SK-N-SH (cell line): ENCODE data around the gene SMAGP. TPM values are rescaled to one million over a fixed set of nuclear protein-coding genes. Genes with fewer than 3 reads are reported as not detected.

Experiments
- CTCF ChIA-PET: fragments of 300-600, 350-600 bp; formaldehyde crosslinking; extraction: SDS; loops from one replicate; lab custom pipeline; 2021; lab: Yijun Ruan, JAX
- POLR2A ChIA-PET: fragments of 350-600 bp; sonication (Branson Sonifier 250); formaldehyde crosslinking; extraction: SDS; loops from one replicate; lab custom pipeline; 2020; ENCODE audit warnings: antibody characterized with exemption, inconsistent platforms; lab: Yijun Ruan, JAX
- DNase-seq: peaks from one replicate; pipeline ENCODE4 v3.0.0; 2012
- H2AFZ ChIP-seq: fragments of 200-600 bp; sonication (generic); 2 replicates; pipeline ENCODE4 v1.8.1; 2016; ENCODE audit warnings: antibody characterized with exemption, mild to moderate bottlenecking, low read depth
- H3F3A ChIP-seq: fragments of 200-600 bp; sonication (generic); replicated peaks from 2 replicates; pipeline ENCODE3; 2016; ENCODE audit warnings: antibody characterized with exemption, mild to moderate bottlenecking; ENCODE audit not compliant: insufficient read depth
- H3K27ac ChIP-seq, 2 experiments: fragments of 200-500 bp in 1 of 2; fragments of 200-600 bp in 1 of 2; sonication (Bioruptor generic) in 1 of 2; sonication (generic), shearing (Covaris generic) in 1 of 2; 2 replicates each; pipeline versions ENCODE4 v1.5.1 to v1.6.1; 2014 to 2016; ENCODE audit warnings: low read depth in 2 of 2, inconsistent platforms in 1 of 2, low read length in 1 of 2, mild to moderate bottlenecking in 1 of 2, mixed read lengths in 1 of 2
- H3K27me3 ChIP-seq: fragments of 200-600 bp; sonication (generic), shearing (Covaris generic); 2 replicates; pipeline ENCODE4 v1.6.1; 2016; ENCODE audit warnings: mixed run types; ENCODE audit not compliant: insufficient read depth
- H3K36me3 ChIP-seq, 2 experiments: fragments of 200-500 bp in 1 of 2; fragments of 200-600 bp in 1 of 2; sonication (Bioruptor generic) in 1 of 2; sonication (generic) in 1 of 2; replicated peaks in 1 of 2; 2 replicates each; pipeline versions ENCODE3 to v1.5.1; 2014 to 2016; ENCODE audit warnings: low read length in 1 of 2, mild to moderate bottlenecking in 1 of 2; ENCODE audit not compliant: insufficient read depth in 2 of 2, control insufficient read depth in 1 of 2
- H3K4me1 ChIP-seq, 2 experiments: fragments of 200-500 bp in 1 of 2; fragments of 200-600 bp in 1 of 2; sonication (Bioruptor generic) in 1 of 2; sonication (generic), shearing (Covaris generic) in 1 of 2; 2 replicates each; pipeline versions ENCODE4 v1.5.1 to v1.6.1; 2014 to 2016; ENCODE audit warnings: low read depth in 1 of 2, low read length in 1 of 2, mixed run types in 1 of 2; ENCODE audit not compliant: insufficient read depth in 2 of 2, control insufficient read depth in 1 of 2
- H3K4me2 ChIP-seq: fragments of 200-600 bp; sonication (generic), shearing (Covaris generic); 2 replicates; pipeline ENCODE4 v1.6.1; 2017; ENCODE audit warnings: mixed run types
- H3K4me3 ChIP-seq, 2 experiments: fragments of 200-500 bp in 1 of 2; fragments of 200-600 bp in 1 of 2; sonication (Bioruptor generic) in 1 of 2; sonication (generic), shearing (Covaris generic) in 1 of 2; 2 replicates each; pipeline versions ENCODE4 v1.5.1 to v1.8.1; 2014 to 2016; ENCODE audit warnings: low read depth in 2 of 2, inconsistent platforms in 1 of 2, low read length in 1 of 2, mild to moderate bottlenecking in 1 of 2, mixed read lengths in 1 of 2, moderate library complexity in 1 of 2
- H3K79me2 ChIP-seq: fragments of 200-600 bp; sonication (generic); 2 replicates; pipeline ENCODE4 v1.8.1; 2017; ENCODE audit warnings: mild to moderate bottlenecking; ENCODE audit not compliant: insufficient read depth
- H3K9ac ChIP-seq: fragments of 200-600 bp; sonication (generic); 2 replicates; pipeline ENCODE4 v1.6.1; 2017; ENCODE audit warnings: mixed run types
- H3K9me2 ChIP-seq: fragments of 200-600 bp; sonication (generic); 2 replicates; pipeline ENCODE4 v1.6.1; 2017; ENCODE audit warnings: mixed run types
- H3K9me3 ChIP-seq: fragments of 200-600 bp; sonication (generic); 2 replicates; pipeline ENCODE4 v1.6.1; 2017; ENCODE audit warnings: mixed run types, mild to moderate bottlenecking, moderate library complexity
- H4K20me1 ChIP-seq: fragments of 200-600 bp; sonication (generic); 2 replicates; pipeline ENCODE4 v1.6.1; 2017; ENCODE audit warnings: mild to moderate bottlenecking, mixed run types; ENCODE audit not compliant: insufficient read depth
- CTCF ChIP-seq: fragments of 200-600 bp; sonication (generic); IDR thresholded peaks from 2 replicates; pipeline ENCODE4 v1.6.1; 2017; ENCODE audit warnings: antibody characterized with exemption, mild to moderate bottlenecking, moderate library complexity
- EP300 ChIP-seq, 2 experiments: IDR thresholded peaks; 2 replicates each; pipeline versions ENCODE4 v1.4.0 to v1.6.1; 2012; ENCODE audit warnings: borderline replicate concordance in 1 of 2, low read depth in 1 of 2, low read length in 1 of 2
- EZH2phosphoT487 ChIP-seq: fragments of 200-600 bp; sonication (generic); IDR thresholded peaks from 2 replicates; pipeline ENCODE4 v1.6.1; 2017; ENCODE audit warnings: low read depth, mixed run types, mild to moderate bottlenecking, antibody characterized with exemption, moderate library complexity, borderline replicate concordance
- FOSL2 ChIP-seq: IDR thresholded peaks from 2 replicates; pipeline ENCODE4 v1.4.0; 2012; ENCODE audit warnings: low read depth, mild to moderate bottlenecking, moderate library complexity, borderline replicate concordance
- FOXJ3 ChIP-seq: sonication (generic); formaldehyde crosslinking; IDR thresholded peaks from 2 replicates; pipeline ENCODE4 v1.5.1; 2020; ENCODE audit warnings: mild to moderate bottlenecking, missing genetic modification reagents
- GABPA ChIP-seq: IDR thresholded peaks from 2 replicates; pipeline ENCODE4 v1.4.0; 2012; ENCODE audit warnings: low read depth, mild to moderate bottlenecking
- IRF3 ChIP-seq: fragments of 150-350 bp; IDR thresholded peaks from 2 replicates; pipeline ENCODE4 v1.6.1; 2016; ENCODE audit warnings: mild to moderate bottlenecking, low read depth, low read length
- MAX ChIP-seq: IDR thresholded peaks from 2 replicates; pipeline ENCODE4 v1.4.0; 2012; ENCODE audit warnings: low read depth
- MEF2A ChIP-seq: IDR thresholded peaks from 2 replicates; pipeline ENCODE4 v1.4.0; 2012; ENCODE audit warnings: low read depth, borderline replicate concordance
- MXI1 ChIP-seq: IDR thresholded peaks from 2 replicates; pipeline ENCODE4 v1.6.1; 2012; ENCODE audit warnings: mild to moderate bottlenecking, low read depth, low read length, improper control_type of control experiment
- NFIC ChIP-seq: IDR thresholded peaks from 2 replicates; pipeline ENCODE4 v1.4.0; 2012; ENCODE audit warnings: borderline replicate concordance
- NRF1 ChIP-seq: IDR thresholded peaks from 2 replicates; pipeline ENCODE4 v1.6.1; 2012; ENCODE audit warnings: low read depth, mild to moderate bottlenecking, low read length
- POLR2AphosphoS5 ChIP-seq: IDR thresholded peaks from 2 replicates; pipeline ENCODE4 v1.6.1; 2012; ENCODE audit warnings: low read depth, low read length
- RAD21 ChIP-seq: IDR thresholded peaks from 2 replicates; pipeline ENCODE4 v1.6.1; 2012; ENCODE audit warnings: mild to moderate bottlenecking, low read length
- RCOR1 ChIP-seq: fragments of 150-350 bp; IDR thresholded peaks from 2 replicates; pipeline ENCODE4 v1.6.1; 2017; ENCODE audit warnings: antibody characterized with exemption, low read length
- REST ChIP-seq: IDR thresholded peaks from 2 replicates; pipeline ENCODE4 v1.6.1; 2012; ENCODE audit warnings: mild to moderate bottlenecking, low read depth, low read length, moderate library complexity
- RFX5 ChIP-seq: IDR thresholded peaks from 2 replicates; pipeline ENCODE4 v1.6.1; 2012; ENCODE audit warnings: mild to moderate bottlenecking, improper control_type of control experiment, low read length
- RXRA ChIP-seq: IDR thresholded peaks from 2 replicates; pipeline ENCODE4 v1.4.0; 2012; ENCODE audit warnings: low read depth, mild to moderate bottlenecking, borderline replicate concordance
- SIN3A ChIP-seq: IDR thresholded peaks from 2 replicates; pipeline ENCODE4 v1.6.1; 2012; ENCODE audit warnings: low read depth, mild to moderate bottlenecking, low read length, moderate library complexity, borderline replicate concordance
- TAF1 ChIP-seq: IDR thresholded peaks from 2 replicates; pipeline ENCODE4 v1.6.1; 2012; ENCODE audit warnings: low read depth, mild to moderate bottlenecking, low read length, moderate library complexity, borderline replicate concordance
- TCF12 ChIP-seq: IDR thresholded peaks from 2 replicates; pipeline ENCODE4 v1.4.0; 2012
- TEAD4 ChIP-seq: IDR thresholded peaks from 2 replicates; pipeline ENCODE4 v1.4.0; 2012; ENCODE audit warnings: mild to moderate bottlenecking, borderline replicate concordance; ENCODE audit not compliant: insufficient read depth
- USF1 ChIP-seq: IDR thresholded peaks from 2 replicates; pipeline ENCODE4 v1.4.0; 2012; ENCODE audit warnings: low read depth, borderline replicate concordance
- ZBTB33 ChIP-seq: IDR thresholded peaks from 2 replicates; pipeline ENCODE4 v1.4.0; 2012; ENCODE audit warnings: low read depth, borderline replicate concordance
- WGBS: methylation state at CpG from one replicate; pipeline ENCODE4 v1.1.6; 2017; ENCODE audit warnings: low lambda C conversion rate; 5-methylcytosine and 5-hydroxymethylcytosine counted together
- polyA plus RNA-seq, 3 experiments: library from polyadenylated mRNA; depleted of rRNA; stranded (reverse); fragments of >200 nt; gene quantifications; 2 replicates each; pipeline ENCODE4 v1.2.3, GENCODE V29; 2012

Gene SMAGP
- polyA plus RNA-seq, 1 of the 3 experiments (the other 2 are of a cell fraction) = 26.3 TPM

GRCh38 chr12:51262758-51263177, 7.4 kb downstream of the SMAGP start:
- 50% methylated on average over 7 of the region's 7 CpGs for WGBS
- H3K4me1 ChIP-seq = peaks cover 0 to 5% of the 10 kb centered on the region in 2 experiments; a peak in 1 of 4 replicates
- peaks cover 18% of the 10 kb centered on the region for H3K79me2 ChIP-seq
- no peaks in the 10 kb centered on the region for H3K36me3 ChIP-seq
- H3K4me3 ChIP-seq = no peak overlapping the region; a peak in 1 of 4 replicates
- H3K4me2 ChIP-seq = no peak overlapping the region
- H3K27ac ChIP-seq = peak overlapping the region in 1 of 2 experiments; percentile 43; a peak in 2 of 4 replicates
- no peaks in the 10 kb centered on the region for H3K27me3 ChIP-seq
- peaks cover 3% of the 10 kb centered on the region for H3F3A ChIP-seq
- CTCF ChIA-PET = interaction anchor here (0.6 to 2.8 kb wide), 9 partner anchors 9 to 269 kb away, joined by 3 to 11 read pairs (median 4); no protein-coding TSS in a partner anchor
- no peaks in the 10 kb centered on the region for H3K9me2 ChIP-seq
- 0 out of 2 replicates have a peak, but pooled peaks cover 3% of the 10 kb centered on the region for H4K20me1 ChIP-seq
- no peak overlapping the region for H2AFZ ChIP-seq
- H3K9me3 ChIP-seq = no peaks in the 10 kb centered on the region
- DNase-seq = no peak
- POLR2A ChIA-PET = interaction anchor here (0.7 kb wide), 1 partner anchor 268 kb away, joined by 4 read pairs; no protein-coding TSS in a partner anchor
- H3K9ac ChIP-seq = no peak overlapping the region
- TF ChIP-seq FOSL2 = peak; percentile 19; the same call in 1 of the 2 replicates
- no peak for TF ChIP-seq EP300 (IDR thresholded peaks at IDR 0.05; ENCODE audit: borderline replicate concordance in 1 of 2, low read depth in 1 of 2, low read length in 1 of 2)
- no peak for TF ChIP-seq USF1
- no peak for TF ChIP-seq NFIC
- TF ChIP-seq CTCF = peak; percentile 51
- TF ChIP-seq GABPA = no peak
- no peak for TF ChIP-seq MXI1
- TF ChIP-seq RAD21 = peak; percentile 18; the same call in 1 of the 2 replicates
- TF ChIP-seq NRF1 = no peak
- no peak for TF ChIP-seq MAX
- TF ChIP-seq POLR2AphosphoS5 = no peak
- TF ChIP-seq RXRA = no peak
- TF ChIP-seq REST = no peak
- no peak for TF ChIP-seq RCOR1
- TF ChIP-seq FOXJ3 (CRISPR knock-in tag) = no peak
- TF ChIP-seq MEF2A = no peak
- no peak for TF ChIP-seq TAF1
- no peak for TF ChIP-seq TEAD4
- TF ChIP-seq IRF3 = no peak
- TF ChIP-seq RFX5 = no peak
- TF ChIP-seq EZH2phosphoT487 = no peak
- no peak for TF ChIP-seq ZBTB33
- TF ChIP-seq TCF12 = no peak
- TF ChIP-seq SIN3A = no peak
